ENCODE results near the gene RAB12.

DNA sequence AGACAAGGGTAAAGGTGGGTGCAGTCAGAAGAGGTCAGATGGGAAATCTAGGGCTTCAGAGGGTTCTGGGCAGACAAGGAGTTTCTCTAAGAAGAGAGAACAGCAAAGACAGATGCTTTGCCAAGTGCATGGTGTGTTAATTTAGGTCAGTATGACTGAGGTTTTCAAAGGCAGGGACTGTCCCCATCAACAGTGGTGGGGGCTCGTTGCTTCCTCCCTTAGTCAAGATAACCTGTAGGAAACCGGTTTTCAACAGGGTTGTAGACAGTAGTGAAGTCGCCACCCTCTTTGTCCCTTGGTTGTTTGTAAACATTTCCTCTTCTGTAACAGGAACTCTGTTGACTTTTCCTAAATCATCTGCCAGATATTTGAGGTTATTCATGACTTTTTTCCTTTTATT is 11.6 kb downstream of the RAB12 start:
- no peak for TF ChIP-seq POLR2A (IDR thresholded peaks at IDR 0.05)
- no peak for TF ChIP-seq CTCF (IDR thresholded peaks at IDR 0.05)
